GM21447 (cell line): ENCODE results near the gene CLEC18C.
"Not testable (repeated sequence)": the region's sequence is repeated elsewhere in the genome, so short reads cannot be mapped to it uniquely, and the experiment has no call there.

ENCODE experiments used
- ATAC-seq: cut with Tn5 transposase; IDR thresholded peaks from one replicate; pipeline ENCODE4 v1.9.1; 2021; ENCODE audit not compliant: unreplicated experiment

The CLEC18C gene

GRCh38 chr16:70158261-70158939 lies 15.2 kb upstream of the CLEC18C start:
- ATAC-seq, result no peak

- ATAC-seq, result no peak
These were observed 13.9 kb upstream of the CLEC18C start for GRCh38 chr16:70159355-70160348.

- ATAC-seq, result no peak
These were observed 13.2 kb upstream of the CLEC18C start for GRCh38 chr16:70160388-70160787.

GRCh38 chr16:70160821-70161220 lies 12.8 kb upstream of the CLEC18C start:
- no peak for ATAC-seq

- no peak for ATAC-seq
These were observed 12.2 kb upstream of the CLEC18C start for GRCh38 chr16:70161350-70161749.

- ATAC-seq, result no peak
These were observed 11.5 kb upstream of the CLEC18C start for GRCh38 chr16:70162041-70162451.

- ATAC-seq, result no peak
These were observed 10.0 kb upstream of the CLEC18C start for GRCh38 chr16:70163596-70163995.

GRCh38 chr16:70166688-70167087 lies 6.9 kb upstream of the CLEC18C start:
- ATAC-seq, result not testable (repeated sequence)

GRCh38 chr16:70173916-70174315 lies 329 bp downstream of the CLEC18C start:
- ATAC-seq, result not testable (repeated sequence)

GRCh38 chr16:70174387-70174932 lies 873 bp downstream of the CLEC18C start:
- not testable (repeated sequence) for ATAC-seq

GRCh38 chr16:70187858-70188607 lies 14.4 kb downstream of the CLEC18C start:
- ATAC-seq, result not testable (repeated sequence)

- not testable (repeated sequence) for ATAC-seq
These were observed 15.0 kb downstream of the CLEC18C start for GRCh38 chr16:70188608-70188915.

- not testable (repeated sequence) for ATAC-seq
These were observed 17.0 kb downstream of the CLEC18C start for GRCh38 chr16:70190574-70190973.

- not testable (repeated sequence) for ATAC-seq
These were observed 23.2 kb downstream of the CLEC18C start for GRCh38 chr16:70196683-70197300.

GRCh38 chr16:70197611-70198010 lies 24.0 kb downstream of the CLEC18C start:
- ATAC-seq, result not testable (repeated sequence)

- ATAC-seq, result not testable (repeated sequence)
These were observed 24.6 kb downstream of the CLEC18C start for GRCh38 chr16:70198230-70198629.

- ATAC-seq, result not testable (repeated sequence)
These were observed 25.1 kb downstream of the CLEC18C start for GRCh38 chr16:70198666-70199065.

GRCh38 chr16:70199170-70199569 lies 25.6 kb downstream of the CLEC18C start:
- not testable (repeated sequence) for ATAC-seq

- not testable (repeated sequence) for ATAC-seq
These were observed 26.5 kb downstream of the CLEC18C start for GRCh38 chr16:70200063-70200462.

- not testable (repeated sequence) for ATAC-seq
These were observed 29.9 kb downstream of the CLEC18C start for GRCh38 chr16:70203508-70203907.
